ENCODE measurements around the gene ABCB9. TPM values are rescaled to one million over a fixed set of nuclear protein-coding genes. Genes with fewer than 3 reads are reported as not detected.

Gene ABCB9
- total and polyA plus RNA-seq, 2 donors (not counting 1 experiment from before 2014, with no cell fraction given): 2.1 to 3.7 TPM

GRCh38 chr12:122976648-122976975, 10.3 kb upstream of the ABCB9 start:
- Histone ChIP-seq H3K4me1 (ENCODE audit: control insufficient read depth in 2 of 2, insufficient read depth in 2 of 2, low read length in 2 of 2) (peaks cover 29 to 49% of the 10 kb centered on the region in 2 donors), H3K9me3 (ENCODE audit: control extremely low read depth in 1 of 3, control insufficient read depth in 2 of 3, insufficient read depth in 1 of 3, low read length in 2 of 3) (no peaks in the 10 kb centered on the region), H3K36me3 (replicated peaks in 1 of 2; ENCODE audit: control extremely low read depth in 1 of 2, control insufficient read depth in 1 of 2, extremely low read depth in 1 of 2, insufficient read depth in 2 of 2, low read length in 1 of 2) (peaks cover 0 to 22% of the 10 kb centered on the region in 2 experiments), H3K27me3 (replicated peaks in 1 of 4; ENCODE audit: control extremely low read depth in 1 of 4, control insufficient read depth in 3 of 4, insufficient read depth in 4 of 4, low read length in 3 of 4) (no peaks in the 10 kb centered on the region), H3K4me2 (replicated peaks; ENCODE audit: low read depth, low read length, poor library complexity, severe bottlenecking) (peak overlapping the region; percentile 93), H3K9ac (ENCODE audit: low read length) (no peak overlapping the region), H3K4me3 (ENCODE audit: control extremely low read depth in 1 of 5, extremely low read depth in 1 of 5, insufficient read depth in 1 of 5, low read depth in 2 of 5, low read length in 4 of 5) (no peak overlapping the region), H3K27ac (ENCODE audit: low read length in 2 of 2) (no peak overlapping the region), H2AFZ (ENCODE audit: insufficient read depth, low read depth, low read length, poor library complexity, severe bottlenecking) (no peak overlapping the region), H3K79me2 (ENCODE audit: control insufficient read depth, insufficient read depth, low read length) (peaks cover 58% of the 10 kb centered on the region), H4K20me1 (ENCODE audit: control insufficient read depth, insufficient read depth, low read length, poor library complexity, severe bottlenecking) (peaks cover 35% of the 10 kb centered on the region)
- H3K9me3 Mint-ChIP-seq (ENCODE audit: insufficient read depth): no peaks in the 10 kb centered on the region
- H3K27ac Mint-ChIP-seq: no peak overlapping the region
- peaks cover 43% of the 10 kb centered on the region for H3K4me1 Mint-ChIP-seq
- peak overlapping the region; percentile 100 for H3K4me3 Mint-ChIP-seq
- no peak for DNase-seq
- H3K27me3 Mint-ChIP-seq: no peaks in the 10 kb centered on the region
- ChIA-PET POLR2A (interaction anchor here (0.6 to 0.8 kb wide), 2 partner anchors 10 to 264 kb away, joined by 3 to 5 read pairs; partner anchors contain the start of gene ABCB9), CTCF (interaction anchor here (0.9 to 3.4 kb wide), 2 partner anchors 22 to 262 kb away, joined by 3 to 24 read pairs; no protein-coding TSS in a partner anchor)
- intact Hi-C loops (cut with micrococcal nuclease): no loop called here
- WGBS (ENCODE audit: insufficient coverage): 95% methylated on average over 14 of the region's 15 CpGs
- TF ChIP-seq, protein P1, sequence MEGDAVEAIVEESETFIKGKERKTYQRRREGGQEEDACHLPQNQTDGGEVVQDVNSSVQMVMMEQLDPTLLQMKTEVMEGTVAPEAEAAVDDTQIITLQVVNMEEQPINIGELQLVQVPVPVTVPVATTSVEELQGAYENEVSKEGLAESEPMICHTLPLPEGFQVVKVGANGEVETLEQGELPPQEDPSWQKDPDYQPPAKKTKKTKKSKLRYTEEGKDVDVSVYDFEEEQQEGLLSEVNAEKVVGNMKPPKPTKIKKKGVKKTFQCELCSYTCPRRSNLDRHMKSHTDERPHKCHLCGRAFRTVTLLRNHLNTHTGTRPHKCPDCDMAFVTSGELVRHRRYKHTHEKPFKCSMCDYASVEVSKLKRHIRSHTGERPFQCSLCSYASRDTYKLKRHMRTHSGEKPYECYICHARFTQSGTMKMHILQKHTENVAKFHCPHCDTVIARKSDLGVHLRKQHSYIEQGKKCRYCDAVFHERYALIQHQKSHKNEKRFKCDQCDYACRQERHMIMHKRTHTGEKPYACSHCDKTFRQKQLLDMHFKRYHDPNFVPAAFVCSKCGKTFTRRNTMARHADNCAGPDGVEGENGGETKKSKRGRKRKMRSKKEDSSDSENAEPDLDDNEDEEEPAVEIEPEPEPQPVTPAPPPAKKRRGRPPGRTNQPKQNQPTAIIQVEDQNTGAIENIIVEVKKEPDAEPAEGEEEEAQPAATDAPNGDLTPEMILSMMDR (IDR thresholded peaks at IDR 0.05): no peak
- no peak for TF ChIP-seq EZH2 (IDR thresholded peaks at IDR 0.05; ENCODE audit: borderline replicate concordance, insufficient read depth, low read depth, low read length, poor library complexity, severe bottlenecking)
- no peak for ATAC-seq (ENCODE audit: low read depth)

All from B cell (primary cell).